ENCODE data around the gene DUOXA2.
"Not testable (repeated sequence)": the region's sequence is repeated elsewhere in the genome, so short reads cannot be mapped to it uniquely, and the experiment has no call there.

Gene DUOXA2
- long read RNA-seq, donor 1: 0 reads
- long read RNA-seq, donor 2: 0 reads
- long read RNA-seq, donor 3: 0 reads
- long read RNA-seq, donor 4: 0 reads
- long read RNA-seq, donor 5: 0 reads
- long read RNA-seq, donor 6: 0 reads
- long read RNA-seq, donor 7: 0 reads
- long read RNA-seq, donor 8: 0 reads

DNA sequence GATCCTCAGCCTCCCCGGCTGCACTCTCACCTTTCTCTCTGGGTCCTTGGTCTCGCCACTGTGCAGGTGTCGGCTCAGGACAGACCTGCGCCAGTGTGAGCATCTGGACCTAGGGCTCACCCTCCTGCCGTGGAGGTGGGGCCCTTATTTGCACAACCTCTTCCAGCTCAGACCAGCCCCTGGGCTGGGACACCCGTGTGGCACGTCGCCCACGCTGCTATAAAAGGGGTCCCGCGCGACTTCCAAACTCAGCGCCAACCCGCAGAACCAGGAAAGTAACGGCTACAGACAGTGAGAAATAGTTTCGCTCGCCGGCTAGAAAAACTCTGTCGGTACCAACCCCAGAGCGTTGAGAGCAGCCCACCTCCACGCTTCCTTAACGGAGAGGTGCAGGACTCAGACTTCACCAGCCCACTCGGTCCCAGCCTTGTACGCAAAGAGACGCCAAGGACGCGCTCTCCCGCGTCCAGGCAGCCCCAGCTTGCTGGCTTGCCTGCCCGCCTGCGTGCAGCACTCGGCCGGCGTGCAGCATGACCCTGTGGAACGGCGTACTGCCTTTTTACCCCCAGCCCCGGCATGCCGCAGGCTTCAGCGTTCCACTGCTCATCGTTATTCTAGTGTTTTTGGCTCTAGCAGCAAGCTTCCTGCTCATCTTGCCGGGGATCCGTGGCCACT lies at the start of gene DUOXA2, which contains the start of gene DUOX2:
Gene DUOXA2 (plus strand): TSS at position 251 of the 675 bp plus-strand sequence. CDS start 280 bp downstream, at position 531.
Gene DUOX2 (minus strand): TSS at position 97 of the 675 bp plus-strand sequence. CDS start 761 bp downstream, outside the sequence.
- no peak for DNase-seq

DNA sequence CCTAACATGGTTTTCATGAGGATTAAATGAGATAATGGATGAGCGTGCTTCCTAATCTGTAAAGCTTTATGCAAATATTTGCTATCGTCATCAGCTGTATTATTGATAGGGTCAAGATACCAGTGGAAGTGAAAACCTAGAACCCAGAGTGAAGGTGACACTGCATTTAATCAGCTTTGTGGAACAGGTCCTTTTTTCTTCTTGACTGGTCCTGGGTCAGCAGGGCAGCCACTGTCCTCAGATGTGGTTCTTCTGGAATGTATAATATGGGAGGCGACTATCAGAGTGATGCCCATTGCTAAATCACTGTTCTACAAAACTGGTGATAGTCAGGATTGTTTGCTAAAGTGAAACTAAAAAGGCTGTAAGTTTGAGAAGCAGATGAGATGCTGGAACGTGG lies 49.7 kb upstream of the DUOXA2 start:
- no peak for DNase-seq

DNA sequence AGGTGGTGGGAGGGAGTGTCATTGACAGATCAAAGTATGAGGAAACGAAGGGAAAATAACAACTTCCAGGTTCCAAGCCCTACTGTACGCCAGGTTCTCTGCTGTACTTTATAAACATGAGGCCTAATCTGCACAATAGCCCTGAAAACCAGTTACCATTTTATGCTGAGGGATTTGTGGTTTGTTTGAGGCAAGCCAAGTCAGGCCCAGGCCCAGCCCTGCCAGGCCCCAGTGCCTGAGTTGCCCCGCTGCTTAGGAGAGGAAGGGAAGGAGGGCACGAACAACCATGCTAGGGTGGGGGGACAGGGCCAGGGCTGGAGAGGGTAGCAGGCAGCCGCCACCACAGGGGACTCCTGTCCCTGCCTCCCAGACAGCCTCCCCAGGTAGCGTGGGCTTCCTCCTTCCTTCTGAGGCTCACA lies 44.2 kb upstream of the DUOXA2 start:
- not testable (repeated sequence) for DNase-seq

GRCh38 chr15:45073602-45074001 lies 40.5 kb upstream of the DUOXA2 start:
- DNase-seq: not testable (repeated sequence)

GRCh38 chr15:45075440-45076320 lies 38.4 kb upstream of the DUOXA2 start:
- DNase-seq: not testable (repeated sequence)

GRCh38 chr15:45077391-45077790 lies 36.7 kb upstream of the DUOXA2 start:
- not testable (repeated sequence) for DNase-seq

DNA sequence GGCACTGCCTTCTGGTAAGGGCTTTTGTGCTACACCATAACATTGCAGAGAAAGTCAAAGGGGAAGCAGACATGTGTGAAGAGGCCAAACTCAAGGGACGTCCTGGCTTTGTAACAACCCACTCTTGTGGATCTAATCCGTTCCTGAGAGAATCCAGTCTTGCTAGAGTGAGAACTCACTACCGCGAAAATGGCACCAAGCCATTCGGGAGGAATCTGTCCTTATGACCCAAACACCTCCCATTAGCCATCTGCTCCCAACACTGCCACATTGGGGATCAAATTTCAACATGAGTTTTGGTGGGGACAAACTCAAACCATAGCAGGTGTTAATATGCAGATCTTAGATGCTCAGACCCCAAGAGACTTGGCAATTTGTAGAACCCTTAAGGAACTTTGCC lies 34.9 kb upstream of the DUOXA2 start:
- not testable (repeated sequence) for DNase-seq

GRCh38 chr15:45079628-45080246 lies 34.4 kb upstream of the DUOXA2 start:
- not testable (repeated sequence) for DNase-seq

DNA sequence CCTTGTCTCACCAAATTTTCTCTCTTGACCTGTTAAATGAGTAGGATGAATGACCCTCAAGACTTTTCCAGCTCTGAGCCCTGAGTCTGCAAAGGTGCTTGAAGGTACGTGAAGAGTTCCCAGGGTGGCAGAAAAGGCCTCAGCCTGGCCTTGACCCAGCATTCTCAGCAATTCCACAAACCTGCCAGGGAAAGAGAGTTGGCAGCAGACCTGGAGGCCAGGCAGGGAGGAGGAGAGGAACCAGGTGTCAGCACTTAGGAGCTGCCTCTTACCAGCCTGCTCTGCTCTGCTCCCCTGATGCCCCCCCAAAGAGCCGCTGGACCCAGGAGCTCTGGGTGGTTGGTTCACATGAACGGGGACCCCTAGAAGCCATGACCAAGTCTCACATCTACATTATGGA lies 33.5 kb upstream of the DUOXA2 start:
- not testable (repeated sequence) for DNase-seq

DNA sequence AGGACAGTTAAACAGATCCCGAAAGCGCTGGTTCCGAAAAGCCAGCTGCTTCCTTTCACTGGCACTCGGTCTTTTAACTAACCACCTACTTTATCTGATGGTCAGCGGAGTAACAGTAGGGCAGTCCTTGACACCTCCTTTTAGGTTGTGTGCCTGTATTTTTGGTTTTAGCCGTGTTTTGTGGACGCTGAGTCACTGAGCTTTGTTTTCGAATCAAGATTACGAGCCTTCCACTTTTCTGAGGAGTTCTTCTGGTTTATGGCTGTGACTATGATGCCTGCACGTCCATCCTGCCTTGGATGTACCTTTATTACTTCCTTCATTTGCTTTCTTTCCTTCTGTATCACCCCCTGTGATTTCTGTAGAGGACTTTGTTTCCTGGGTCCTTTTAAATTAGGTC lies 31.7 kb upstream of the DUOXA2 start:
- not testable (repeated sequence) for DNase-seq

DNA sequence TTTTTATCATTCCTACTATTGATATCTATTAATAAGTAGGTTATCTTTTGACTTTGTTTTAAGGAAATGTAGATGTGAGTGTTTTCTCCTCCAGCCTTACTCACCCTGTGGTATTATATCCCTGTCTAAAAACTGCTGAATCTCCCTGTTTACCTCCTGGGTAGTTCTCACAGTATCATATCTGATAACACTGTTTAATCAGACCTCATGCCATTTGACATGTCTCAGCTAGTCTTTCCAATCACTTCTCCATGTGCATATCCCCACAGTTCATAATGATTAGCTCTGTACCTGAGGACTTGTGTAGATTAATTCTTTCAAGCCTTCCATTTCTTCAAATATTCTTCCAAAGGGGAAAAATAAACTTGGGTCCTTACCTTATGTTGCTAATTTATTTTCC lies 30.9 kb upstream of the DUOXA2 start:
- DNase-seq: no peak

- DNase-seq: no peak
These were observed 30.0 kb upstream of the DUOXA2 start for GRCh38 chr15:45084163-45084562.

DNA sequence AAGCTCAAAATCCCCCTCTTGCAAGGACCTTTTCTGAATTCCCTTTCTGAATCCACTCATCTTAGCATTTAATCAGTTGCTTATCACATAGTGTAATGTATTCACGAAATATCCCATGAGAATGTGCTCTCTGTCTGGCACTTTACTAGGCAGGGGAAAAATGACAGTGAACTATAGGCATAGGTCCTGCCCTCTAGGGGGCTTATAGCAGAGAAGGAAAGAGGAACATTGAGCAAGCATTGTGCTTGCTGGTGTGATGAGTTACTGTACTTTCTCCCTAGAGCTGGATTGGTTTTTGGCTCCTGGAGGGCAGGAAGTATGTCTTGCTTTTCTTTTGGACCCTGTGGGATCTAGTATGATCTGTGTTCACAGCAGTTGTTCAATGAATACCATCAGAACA lies 26.6 kb upstream of the DUOXA2 start:
- DNase-seq: no peak

DNA sequence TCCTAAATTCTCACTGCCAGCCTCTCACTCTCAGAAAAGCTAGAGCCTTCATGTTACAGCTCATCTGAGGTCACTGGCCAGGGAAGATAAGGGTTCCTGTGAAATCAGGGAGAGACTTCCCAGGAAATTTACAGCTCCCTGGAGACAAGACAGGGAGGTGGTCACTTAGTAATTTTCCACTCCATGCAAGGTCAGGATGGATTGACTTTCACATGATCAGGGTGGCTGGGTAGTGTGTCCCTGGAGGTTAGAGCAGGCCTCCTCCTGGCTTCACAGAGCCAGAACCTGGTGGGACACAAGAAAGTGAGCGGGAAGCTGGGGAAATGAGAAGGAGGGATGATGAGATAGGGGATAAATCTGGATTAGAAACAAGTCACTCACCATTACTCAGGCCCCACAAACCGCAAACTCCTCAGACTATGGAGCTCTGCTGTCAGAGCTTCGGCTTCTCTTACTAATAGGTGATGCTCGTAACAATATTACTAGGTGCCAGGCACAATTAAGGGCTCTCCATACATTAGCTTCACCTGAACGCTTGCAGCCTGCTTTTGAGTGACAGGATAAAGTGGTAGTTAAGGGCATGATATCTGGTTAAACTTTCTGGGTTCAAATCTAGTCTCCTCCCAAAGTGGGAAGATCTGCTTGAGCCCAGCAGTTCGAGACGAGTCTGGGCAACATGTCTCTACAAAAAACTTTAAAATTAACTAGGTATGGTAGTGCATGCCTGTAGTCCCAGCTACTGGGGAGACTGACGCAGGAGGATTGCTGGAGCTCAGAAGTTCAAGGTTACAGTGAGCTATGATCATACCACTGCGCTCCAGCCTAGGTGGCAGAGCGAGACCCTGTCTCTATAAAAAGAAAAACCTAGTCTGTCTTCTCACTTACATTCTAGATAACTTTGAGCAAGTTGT lies 25.1 kb upstream of the DUOXA2 start:
- no peak for DNase-seq

- no peak for DNase-seq
These were observed 24.3 kb upstream of the DUOXA2 start for GRCh38 chr15:45089712-45090373.

- DNase-seq: no peak
These were observed 23.0 kb upstream of the DUOXA2 start for GRCh38 chr15:45091161-45091560.

GRCh38 chr15:45091576-45091975 lies 22.6 kb upstream of the DUOXA2 start:
- DNase-seq: no peak

- DNase-seq: no peak
These were observed 21.1 kb upstream of the DUOXA2 start for GRCh38 chr15:45093013-45093412.

DNA sequence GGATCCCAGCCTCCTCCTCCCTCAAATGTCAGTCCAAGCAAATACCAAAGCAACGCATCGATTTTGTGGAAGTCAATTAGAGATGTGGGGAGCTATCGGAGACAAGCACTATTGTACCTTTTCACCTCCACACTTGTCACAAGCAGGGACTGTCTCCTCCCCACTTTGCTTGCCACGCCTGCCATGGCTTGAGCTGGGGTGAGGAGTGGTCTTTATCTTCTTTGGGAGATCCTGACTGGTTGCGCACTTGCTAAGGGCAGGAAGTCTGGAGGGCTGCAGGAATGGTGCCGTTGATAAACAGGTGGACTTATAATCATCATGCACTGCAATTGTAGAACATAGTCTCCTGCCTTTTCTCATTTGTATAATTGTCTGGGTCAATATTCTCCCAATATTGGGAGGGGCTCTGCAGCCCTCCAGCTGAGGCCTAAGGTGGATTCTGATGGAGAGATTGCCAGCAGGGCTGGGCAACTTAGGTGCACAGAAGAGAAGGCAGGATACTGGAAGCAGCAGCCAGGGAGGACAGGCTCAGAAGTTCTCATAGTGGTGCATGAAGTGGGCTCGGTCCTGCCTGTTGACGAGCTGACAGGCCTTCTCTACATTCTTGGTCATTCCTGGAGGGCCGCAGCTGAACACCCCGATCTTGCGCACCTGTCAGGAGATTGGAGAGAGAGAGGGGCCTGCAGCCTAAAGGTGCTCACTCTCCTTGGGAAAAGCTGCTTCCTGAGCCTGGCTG lies 20.3 kb upstream of the DUOXA2 start:
- DNase-seq: no peak

GRCh38 chr15:45094358-45094730 lies 19.8 kb upstream of the DUOXA2 start:
- no peak for DNase-seq

Data from right kidney (tissue), 9 donors.